Mononuclear cell (primary cell): ENCODE measurements around the gene SYNPO2. TPM values are rescaled to one million over a fixed set of nuclear protein-coding genes. Genes with fewer than 3 reads are reported as not detected.
"Not testable (repeated sequence)": the region's sequence is repeated elsewhere in the genome, so short reads cannot be mapped to it uniquely, and the experiment has no call there.

Source experiments
- H3K27me3 ChIP-seq: 2 replicates; pipeline ENCODE4 v1.6.0; 2011; ENCODE audit warnings: low read length, control low read depth; ENCODE audit not compliant: insufficient read depth
- H3K4me1 ChIP-seq: 2 replicates; pipeline ENCODE4 v1.5.1; 2011; ENCODE audit warnings: mild to moderate bottlenecking, low read length, control low read depth; ENCODE audit not compliant: insufficient read depth
- H3K4me3 ChIP-seq: 2 replicates; pipeline ENCODE4 v1.5.1; 2011; ENCODE audit warnings: mild to moderate bottlenecking, low read length, moderate library complexity
- H3K9me3 ChIP-seq: 2 replicates; pipeline ENCODE4 v1.5.1; 2011; ENCODE audit warnings: low read depth, mild to moderate bottlenecking, control low read depth, low read length
- total RNA-seq: library from RNA; depleted of rRNA; stranded (reverse); fragments of >200 nt; gene quantifications from one replicate; pipeline ENCODE4 v1.2.3, GENCODE V29; 2012

Gene SYNPO2
- total RNA-seq, 1 donor: 2.9 TPM

DNA sequence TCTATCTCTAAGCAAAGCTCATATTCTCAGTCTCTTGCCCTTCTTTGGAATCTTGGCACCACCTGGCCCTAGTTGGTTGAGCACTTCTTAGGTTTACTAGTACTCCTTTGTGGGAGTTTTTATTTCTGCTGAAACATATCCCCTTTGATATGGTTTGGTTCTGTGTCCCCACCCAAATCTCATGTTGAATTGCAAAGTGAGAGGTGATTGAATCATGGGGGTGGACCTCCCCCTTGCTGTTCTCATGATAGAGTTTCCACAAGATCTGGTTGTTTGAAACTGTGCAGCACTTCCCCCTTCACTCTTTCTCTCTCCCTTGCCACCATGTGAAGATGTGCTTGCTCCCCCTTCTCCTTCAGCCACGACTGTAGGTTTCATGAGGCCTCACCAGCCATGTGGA lies 22.2 kb upstream of the SYNPO2 start:
- no peak overlapping the region for H3K4me3 ChIP-seq
- no peaks in the 10 kb centered on the region for H3K4me1 ChIP-seq
- H3K27me3 ChIP-seq: no peaks in the 10 kb centered on the region
- H3K9me3 ChIP-seq: no peaks in the 10 kb centered on the region

DNA sequence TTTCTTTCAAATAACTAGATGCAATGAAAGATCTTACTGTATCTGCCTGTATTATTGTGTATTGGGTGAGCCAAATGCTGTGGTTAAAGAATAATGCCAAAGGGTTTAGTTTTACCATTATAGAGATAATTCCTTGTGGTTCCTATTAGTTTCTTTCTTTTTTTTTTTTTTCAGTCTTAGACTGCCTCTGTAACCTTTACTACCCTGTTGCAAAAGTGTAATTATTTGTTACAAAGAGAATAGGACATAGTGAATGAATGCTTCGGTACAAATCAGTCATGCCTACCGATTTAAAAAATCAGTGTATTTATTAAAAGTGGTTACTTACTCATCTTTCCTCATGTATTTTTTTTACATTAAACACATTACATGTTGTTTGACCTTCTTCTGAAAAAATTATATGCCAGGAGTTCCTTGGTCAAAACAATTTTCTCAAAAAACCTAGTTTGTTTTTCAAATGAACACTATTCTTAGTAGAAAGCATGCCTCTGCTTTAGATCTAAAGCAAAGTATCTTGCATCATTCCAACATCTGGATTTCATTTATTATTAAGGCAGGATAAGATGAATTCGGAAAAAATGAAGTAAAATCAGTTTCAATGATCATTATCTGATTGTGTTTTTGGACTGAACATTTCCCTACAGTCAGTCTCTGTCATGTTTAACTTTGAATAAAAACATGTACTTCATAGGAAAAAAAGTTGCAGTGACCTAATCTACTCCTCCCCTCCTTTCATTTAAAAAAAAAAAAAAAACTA lies 21.2 kb upstream of the SYNPO2 start:
- Histone ChIP-seq H3K4me1 (no peaks in the 10 kb centered on the region), H3K9me3 (no peaks in the 10 kb centered on the region), H3K4me3 (no peak overlapping the region), H3K27me3 (no peaks in the 10 kb centered on the region)

DNA sequence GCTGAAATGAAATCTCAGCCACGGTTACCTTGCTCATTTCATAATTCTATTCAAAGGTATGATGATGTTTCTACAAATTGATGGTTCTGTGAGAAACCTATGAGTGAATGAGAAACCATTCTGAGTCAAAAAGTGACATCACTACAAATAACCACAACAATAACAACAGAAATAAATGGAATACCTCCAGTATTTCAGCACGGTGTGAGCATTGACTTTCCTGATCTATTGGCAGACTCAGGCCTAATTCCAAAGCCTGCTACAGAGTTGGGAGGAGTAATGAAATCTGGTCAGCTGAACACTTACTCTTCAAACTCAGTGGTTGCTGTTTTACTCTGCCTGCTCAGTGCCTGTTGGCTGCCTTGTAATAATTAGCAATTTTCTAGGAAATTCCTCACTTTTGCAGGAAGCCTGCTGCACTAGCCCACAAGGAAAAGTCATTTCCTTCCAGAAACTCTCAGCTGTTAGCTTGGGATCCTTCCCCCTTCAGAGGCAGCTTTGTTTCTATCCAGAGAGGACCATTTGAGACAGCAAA lies 18.8 kb upstream of the SYNPO2 start:
- H3K4me3 ChIP-seq: no peak overlapping the region
- no peaks in the 10 kb centered on the region for H3K27me3 ChIP-seq
- no peaks in the 10 kb centered on the region for H3K9me3 ChIP-seq
- no peaks in the 10 kb centered on the region for H3K4me1 ChIP-seq

DNA sequence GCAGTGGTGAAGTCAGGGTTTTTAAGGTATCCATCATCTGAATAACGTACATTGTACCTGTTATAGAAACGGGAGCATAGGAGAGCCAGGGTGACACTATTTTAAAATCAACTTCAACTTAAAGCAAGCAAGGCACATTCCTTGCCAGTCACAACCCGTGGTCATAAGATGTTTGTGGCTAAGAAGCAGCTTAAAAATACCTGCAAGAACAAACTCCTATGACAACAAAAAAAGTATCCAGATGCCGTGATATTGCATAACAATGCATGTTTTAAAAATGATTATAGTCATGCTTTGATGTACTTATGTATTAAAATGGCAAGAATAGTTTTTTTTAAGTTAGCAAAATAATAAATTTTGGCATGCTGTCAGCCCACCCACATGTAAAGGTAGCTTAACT lies 16.5 kb upstream of the SYNPO2 start:
- H3K4me3 ChIP-seq: no peak overlapping the region
- no peaks in the 10 kb centered on the region for H3K4me1 ChIP-seq
- H3K9me3 ChIP-seq: no peaks in the 10 kb centered on the region
- no peaks in the 10 kb centered on the region for H3K27me3 ChIP-seq

DNA sequence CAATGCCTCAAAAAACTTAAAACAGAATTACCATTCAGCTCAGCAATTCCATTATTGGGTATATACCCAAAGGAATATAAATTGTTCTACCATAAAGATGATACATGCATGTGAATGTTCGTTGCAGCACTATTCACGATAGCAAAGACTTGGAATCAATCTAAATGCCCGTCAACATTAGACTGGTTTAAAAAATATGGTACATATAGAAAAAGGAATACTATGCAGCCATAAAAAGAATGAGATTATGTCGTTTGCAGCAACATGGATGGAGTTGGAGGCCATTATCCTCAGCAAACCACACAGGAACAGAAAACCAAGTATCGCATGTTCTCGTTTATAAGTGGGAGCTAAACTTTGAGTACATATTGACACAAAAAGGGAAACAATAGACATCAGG lies 10.9 kb upstream of the SYNPO2 start:
- H3K9me3 ChIP-seq: no peaks in the 10 kb centered on the region
- H3K4me1 ChIP-seq: no peaks in the 10 kb centered on the region
- no peak overlapping the region for H3K4me3 ChIP-seq
- no peaks in the 10 kb centered on the region for H3K27me3 ChIP-seq

DNA sequence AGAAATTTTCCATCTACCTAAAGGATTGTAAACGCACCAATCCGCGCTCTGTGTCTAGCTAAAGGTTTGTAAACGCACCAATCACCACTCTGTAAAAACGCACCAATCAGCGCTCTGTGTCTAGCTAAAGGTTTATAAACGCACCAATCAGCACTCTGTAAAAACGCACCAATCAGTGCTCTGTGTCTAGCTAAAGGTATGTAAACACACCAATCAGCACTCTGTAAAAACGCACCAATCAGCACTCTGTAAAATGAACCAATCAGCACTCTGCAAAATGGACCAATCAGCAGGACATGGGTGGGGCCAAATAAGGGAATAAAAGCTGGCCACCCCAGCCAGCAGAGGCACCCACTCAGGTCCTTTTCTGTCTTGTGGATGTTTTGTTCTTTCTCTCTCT lies 10.1 kb upstream of the SYNPO2 start:
- not testable (repeated sequence) for H3K27me3 ChIP-seq, H3K4me3 ChIP-seq, H3K4me1 ChIP-seq, H3K9me3 ChIP-seq

DNA sequence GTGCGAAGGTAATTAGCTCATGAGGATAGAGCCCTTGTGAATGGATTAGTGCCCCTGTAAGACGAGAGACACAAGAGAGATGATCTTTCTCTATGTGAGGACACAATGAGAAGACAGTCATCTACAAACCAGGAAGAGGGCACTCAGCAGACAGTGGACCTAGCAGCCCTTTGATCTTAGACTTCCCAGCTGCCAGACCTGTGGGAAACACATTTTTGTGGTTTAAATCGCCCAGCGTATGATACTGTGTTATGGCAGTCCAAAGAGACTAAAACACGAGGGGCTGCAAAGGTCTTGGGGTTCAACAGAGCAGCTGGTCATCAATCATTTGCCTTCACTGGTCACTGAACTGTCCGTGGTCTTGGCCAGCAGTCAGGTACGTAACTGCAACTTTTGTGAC lies 9.2 kb upstream of the SYNPO2 start:
- Histone ChIP-seq H3K9me3 (no peaks in the 10 kb centered on the region), H3K27me3 (no peaks in the 10 kb centered on the region), H3K4me3 (no peak overlapping the region), H3K4me1 (no peaks in the 10 kb centered on the region)

DNA sequence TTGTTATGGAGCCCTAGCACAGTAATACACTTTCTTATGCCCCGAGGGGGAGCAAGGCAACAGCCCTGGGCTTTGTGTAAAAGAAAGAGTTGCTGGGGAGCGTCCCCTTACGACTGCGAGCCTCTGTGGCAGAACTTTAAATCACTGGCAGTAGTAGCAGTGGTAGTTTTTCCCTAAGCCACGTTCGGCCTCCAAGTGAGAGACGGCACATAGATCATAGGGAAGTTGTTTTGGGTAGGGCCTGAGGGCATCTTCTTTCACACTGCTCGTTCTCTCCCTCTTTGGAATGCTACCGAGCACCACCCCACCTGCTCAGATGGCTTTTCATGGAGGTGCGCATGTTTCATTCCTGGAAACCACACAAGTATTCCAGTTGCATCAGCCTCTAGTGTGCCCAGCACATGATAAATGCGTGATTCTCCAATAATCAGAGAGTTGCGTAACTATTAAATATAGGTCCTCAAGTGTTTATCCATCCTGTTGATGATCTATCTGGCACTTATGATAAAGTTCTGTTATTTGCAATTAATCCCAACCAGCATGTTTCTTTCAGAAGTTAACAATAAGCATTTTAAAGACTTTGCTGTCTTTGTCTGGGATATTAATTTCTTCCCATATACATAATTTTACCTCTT lies 7.0 kb upstream of the SYNPO2 start:
- Histone ChIP-seq H3K4me3 (no peak overlapping the region), H3K4me1 (no peaks in the 10 kb centered on the region), H3K27me3 (peaks cover 1% of the 10 kb centered on the region), H3K9me3 (no peaks in the 10 kb centered on the region)

DNA sequence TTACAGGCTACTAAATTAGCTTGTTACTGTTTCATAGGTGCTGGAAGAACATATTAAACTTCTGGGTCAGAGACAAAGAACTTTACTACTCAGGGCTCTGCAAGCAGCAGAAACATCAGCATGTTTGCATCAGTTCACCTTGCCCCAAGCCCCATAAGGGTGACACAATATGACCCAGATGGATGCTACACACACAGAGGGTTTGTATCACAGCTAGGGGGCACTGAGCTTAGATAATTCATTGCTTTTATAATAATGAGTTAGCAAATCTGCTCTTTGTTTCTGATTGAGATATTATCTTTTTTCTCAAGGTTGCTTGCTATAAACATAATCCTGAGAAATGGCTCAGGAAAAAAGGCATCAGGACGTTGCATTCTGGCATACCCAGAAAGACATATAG lies 4.8 kb upstream of the SYNPO2 start:
- H3K27me3 ChIP-seq: peaks cover 21% of the 10 kb centered on the region
- peaks cover 5% of the 10 kb centered on the region for H3K4me1 ChIP-seq
- H3K4me3 ChIP-seq: no peak overlapping the region
- H3K9me3 ChIP-seq: no peaks in the 10 kb centered on the region

DNA sequence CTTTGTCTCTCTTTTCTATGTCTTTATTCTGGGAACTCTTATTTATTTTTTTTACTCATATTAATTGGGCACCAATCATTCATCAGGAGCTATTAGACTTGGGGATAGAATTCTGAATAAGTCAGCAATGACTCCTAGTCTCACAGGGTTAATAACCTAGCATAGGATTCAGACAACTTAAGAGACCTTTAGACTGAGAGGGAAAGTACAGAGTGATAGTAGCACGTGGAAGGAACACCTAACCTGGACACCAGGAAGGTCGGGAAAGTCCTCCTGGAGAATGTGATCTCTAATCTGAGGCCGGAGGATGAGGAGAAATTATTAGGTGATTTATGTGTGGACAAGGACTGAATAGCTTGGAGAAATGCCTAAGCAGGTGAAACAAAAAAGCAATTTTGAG lies 3.9 kb upstream of the SYNPO2 start:
- no peak overlapping the region for H3K4me3 ChIP-seq
- H3K9me3 ChIP-seq: no peaks in the 10 kb centered on the region
- H3K27me3 ChIP-seq: peaks cover 29% of the 10 kb centered on the region
- peaks cover 11% of the 10 kb centered on the region for H3K4me1 ChIP-seq

DNA sequence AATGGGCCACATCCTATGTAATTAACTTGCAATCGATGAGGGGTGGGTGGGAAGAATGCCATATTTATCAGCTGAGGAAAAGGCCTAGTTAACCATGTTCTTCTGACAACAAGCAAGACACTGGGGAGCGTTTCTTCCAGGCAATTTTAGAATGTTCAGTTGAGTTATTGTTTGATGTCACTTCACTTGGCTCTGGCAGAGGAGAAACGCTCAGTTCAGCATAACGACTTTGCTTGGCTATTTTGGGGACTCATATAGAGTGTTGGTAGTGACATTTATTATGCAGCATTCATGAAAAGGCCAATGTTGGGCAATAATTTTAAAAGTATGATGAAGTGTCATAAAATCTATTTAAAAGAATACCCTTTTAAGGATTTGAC lies 648 bp downstream of the SYNPO2 start:
- Histone ChIP-seq H3K4me1 (peaks cover 11% of the 10 kb centered on the region), H3K9me3 (no peaks in the 10 kb centered on the region), H3K27me3 (peaks cover 51% of the 10 kb centered on the region), H3K4me3 (no peak overlapping the region)

DNA sequence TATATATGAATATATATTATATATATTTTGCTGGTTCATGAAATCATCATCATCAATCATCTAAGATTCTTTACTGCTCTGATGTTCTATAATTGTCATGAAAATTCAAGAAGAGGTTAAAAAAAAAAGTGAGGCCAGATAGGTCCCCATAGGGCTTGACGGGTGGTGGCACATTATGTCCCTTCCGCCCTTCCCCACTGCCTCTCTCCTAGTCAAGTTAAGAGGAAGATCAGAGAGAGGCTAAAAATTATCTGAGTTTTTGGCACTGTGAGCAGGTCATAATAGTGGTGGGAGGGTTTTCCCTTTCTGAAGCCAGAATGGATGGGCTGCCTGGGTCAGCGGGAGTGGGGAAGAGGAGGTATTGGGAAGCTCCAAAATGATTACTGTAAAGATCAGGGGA lies 5.4 kb downstream of the SYNPO2 start:
- Histone ChIP-seq H3K4me3 (no peak overlapping the region), H3K27me3 (peaks cover 29% of the 10 kb centered on the region), H3K9me3 (no peaks in the 10 kb centered on the region), H3K4me1 (peaks cover 4% of the 10 kb centered on the region)

DNA sequence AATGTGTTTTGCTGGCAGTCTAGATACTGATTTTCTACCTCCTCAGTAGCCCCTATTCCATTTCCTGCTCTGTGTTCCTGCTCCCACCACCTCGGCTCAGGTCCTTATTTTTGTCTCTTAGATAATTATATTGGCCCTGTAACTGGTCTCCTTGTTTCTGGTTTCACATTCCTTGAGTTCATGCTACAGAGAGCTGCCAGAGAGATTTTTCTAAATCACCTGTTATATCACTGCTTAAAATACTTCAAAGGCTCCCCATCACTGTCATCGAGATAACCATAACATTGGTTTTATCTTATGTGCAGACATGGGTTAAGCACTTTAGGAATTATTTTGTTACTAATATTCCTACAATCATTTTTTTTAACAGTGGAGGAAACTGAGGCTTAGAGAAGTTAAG lies 9.6 kb downstream of the SYNPO2 start:
- H3K4me1 ChIP-seq: no peaks in the 10 kb centered on the region
- peaks cover 2% of the 10 kb centered on the region for H3K27me3 ChIP-seq
- H3K9me3 ChIP-seq: no peaks in the 10 kb centered on the region
- no peak overlapping the region for H3K4me3 ChIP-seq

DNA sequence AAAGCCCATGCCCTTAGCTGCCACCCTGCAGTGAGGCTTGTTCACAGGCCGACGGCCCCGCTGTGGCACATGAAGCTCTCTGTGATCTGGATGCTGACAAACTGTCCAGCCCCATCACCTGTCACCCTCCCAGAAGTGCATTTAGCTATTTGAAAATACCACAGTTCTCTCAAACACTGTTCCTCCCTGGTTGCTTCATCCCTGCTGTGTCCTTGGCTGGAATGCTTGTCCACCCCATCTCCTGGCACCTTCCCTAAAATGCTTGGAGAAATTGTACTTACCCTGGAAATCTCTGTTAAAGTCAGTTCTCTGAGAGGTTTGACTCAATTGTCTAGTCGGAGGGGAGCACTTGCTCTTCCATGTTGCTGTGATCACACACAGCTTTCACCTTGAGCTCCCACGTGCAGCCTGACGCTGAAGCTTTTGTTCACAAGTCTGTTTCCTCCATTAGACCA lies 10.1 kb downstream of the SYNPO2 start:
- Histone ChIP-seq H3K4me1 (no peaks in the 10 kb centered on the region), H3K9me3 (no peaks in the 10 kb centered on the region), H3K4me3 (no peak overlapping the region), H3K27me3 (no peaks in the 10 kb centered on the region)

DNA sequence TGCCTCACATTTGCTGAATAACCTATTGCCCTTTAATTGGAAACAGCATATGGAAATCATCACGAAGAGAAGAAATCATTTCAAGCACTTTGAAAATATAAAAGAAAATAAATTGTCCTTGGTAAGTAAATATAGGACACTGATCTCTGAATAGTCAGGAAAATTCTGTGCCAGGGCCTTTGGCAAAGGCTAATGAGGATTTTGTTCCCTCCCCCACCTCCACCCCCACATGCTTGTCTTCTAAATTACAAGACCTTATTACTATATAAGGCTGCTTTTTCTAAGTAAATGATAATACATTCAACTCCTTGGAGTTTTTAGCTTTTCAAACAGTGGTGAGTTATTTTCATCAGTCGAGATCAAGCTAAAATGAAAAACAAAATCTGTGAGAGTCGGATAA lies 15.8 kb downstream of the SYNPO2 start:
- Histone ChIP-seq H3K4me1 (no peaks in the 10 kb centered on the region), H3K27me3 (no peaks in the 10 kb centered on the region), H3K4me3 (no peak overlapping the region), H3K9me3 (no peaks in the 10 kb centered on the region)

DNA sequence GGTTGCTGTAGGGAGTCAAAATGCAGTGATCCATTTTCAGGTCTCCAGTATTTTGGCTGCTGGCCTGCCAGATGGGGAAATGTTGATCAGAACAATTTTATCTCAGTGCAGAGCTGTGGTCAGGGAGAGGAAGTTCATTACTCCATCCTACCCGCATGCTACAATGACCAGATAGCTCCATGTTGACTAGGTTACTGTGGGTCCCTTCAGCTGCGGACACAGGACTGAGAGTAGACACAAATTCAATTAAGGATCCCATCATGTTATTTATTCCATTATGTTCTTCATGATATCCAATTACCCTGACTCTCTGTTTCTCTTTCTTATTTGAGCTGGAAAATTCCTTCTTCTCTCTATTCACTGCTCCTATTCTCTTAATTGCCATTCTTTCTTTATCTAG lies 16.3 kb downstream of the SYNPO2 start:
- no peaks in the 10 kb centered on the region for H3K9me3 ChIP-seq
- no peaks in the 10 kb centered on the region for H3K27me3 ChIP-seq
- no peak overlapping the region for H3K4me3 ChIP-seq
- no peaks in the 10 kb centered on the region for H3K4me1 ChIP-seq
